A673 (cell line): ENCODE results near the gene STX1A. TPM values are rescaled to one million over a fixed set of nuclear protein-coding genes. Genes with fewer than 3 reads are reported as not detected.

Experiments
- BruUV-seq: library from RNA; stranded (reverse); fragments of 400-500 nt; replicated peaks from 2 replicates; lab custom pipeline; 2021; lab: Mats Ljungman, UMichigan
- CTCF ChIA-PET: fragments of 300-600 bp; sonication (Branson Sonifier 250); formaldehyde crosslinking; loops from one replicate; lab custom pipeline; 2022; ENCODE audit warnings: antibody characterized with exemption; lab: Charles Lee
- POLR2A ChIA-PET: fragments of 300-600 bp; sonication (Branson Sonifier 250); formaldehyde crosslinking; loops from one replicate; lab custom pipeline; 2022; ENCODE audit warnings: antibody characterized with exemption; ENCODE audit not compliant: low non-redundant PET; lab: Charles Lee
- DNase-seq: peaks from one replicate; pipeline ENCODE4 v3.0.0-alpha.2; 2015; ENCODE audit warnings: low spot score
- H3K27ac ChIP-seq: fragments of 200-600 bp; sonication (generic); 2 replicates; pipeline ENCODE4 v1.5.1; 2016; ENCODE audit warnings: mixed run types, low read depth, mild to moderate bottlenecking, mixed read lengths, antibody characterized with exemption, low read length; ENCODE audit not compliant: poor library complexity, severe bottlenecking
- H3K27me3 ChIP-seq: fragments of 200-600 bp; sonication (generic); replicated peaks from 2 replicates; pipeline ENCODE4 v1.6.1; 2017; ENCODE audit warnings: mixed run types, low read depth, mild to moderate bottlenecking, mixed read lengths, antibody characterized with exemption, low read length; ENCODE audit not compliant: insufficient read depth, poor library complexity
- H3K36me3 ChIP-seq: fragments of 200-600 bp; sonication (generic); 2 replicates; pipeline ENCODE4 v1.6.1; 2016; ENCODE audit warnings: mixed run types, mild to moderate bottlenecking, mixed read lengths, antibody characterized with exemption, low read length; ENCODE audit not compliant: insufficient read depth, poor library complexity, severe bottlenecking
- H3K4me1 ChIP-seq: fragments of 200-600 bp; sonication (generic); 2 replicates; pipeline ENCODE4 v1.6.1; 2017; ENCODE audit warnings: mixed run types, mild to moderate bottlenecking, mixed read lengths, antibody characterized with exemption, low read length; ENCODE audit not compliant: insufficient read depth, poor library complexity, severe bottlenecking
- H3K4me3 ChIP-seq: fragments of 200-600 bp; sonication (generic); 2 replicates; pipeline ENCODE4 v1.5.1; 2016; ENCODE audit warnings: low read depth, mixed run types, mild to moderate bottlenecking, mixed read lengths, low read length; ENCODE audit not compliant: poor library complexity, severe bottlenecking
- H3K9me3 ChIP-seq: fragments of 200-600 bp; sonication (generic); 2 replicates; pipeline ENCODE4 v1.6.1; 2016; ENCODE audit warnings: mixed run types, low read depth, mild to moderate bottlenecking, mixed read lengths, antibody characterized with exemption, low read length; ENCODE audit not compliant: poor library complexity, severe bottlenecking
- EZH2 ChIP-seq: fragments of 200-600 bp; sonication (generic); IDR thresholded peaks from 2 replicates; pipeline ENCODE4 v1.6.1; 2017; ENCODE audit warnings: borderline replicate concordance, low read depth, mild to moderate bottlenecking, mixed read lengths, antibody characterized with exemption, low read length; ENCODE audit not compliant: poor library complexity, severe bottlenecking
- intact Hi-C: fragments of 100-400 bp; cut with micrococcal nuclease; formaldehyde crosslinking; loops from one replicate; pipeline ENCODE4 v1.10.0; 2022; ENCODE audit not compliant: unreplicated experiment
- total RNA-seq: library from RNA; stranded (reverse); gene quantifications from 2 replicates; pipeline ENCODE4 v1.2.3, GENCODE V29; 2021
- TF ChIP-seq, protein P1 (sequence below): fragments of 300-800, 200-600 bp; sonication (generic); conservative IDR thresholded peaks from 2 replicates; pipeline ENCODE4 v1.5.1; 2017; ENCODE audit warnings: low read depth, mild to moderate bottlenecking, antibody characterized with exemption, low read length, moderate library complexity, mixed read lengths

STX1A gene
- total RNA-seq, 1 experiment from 2014 or later: 47.1 TPM

DNA sequence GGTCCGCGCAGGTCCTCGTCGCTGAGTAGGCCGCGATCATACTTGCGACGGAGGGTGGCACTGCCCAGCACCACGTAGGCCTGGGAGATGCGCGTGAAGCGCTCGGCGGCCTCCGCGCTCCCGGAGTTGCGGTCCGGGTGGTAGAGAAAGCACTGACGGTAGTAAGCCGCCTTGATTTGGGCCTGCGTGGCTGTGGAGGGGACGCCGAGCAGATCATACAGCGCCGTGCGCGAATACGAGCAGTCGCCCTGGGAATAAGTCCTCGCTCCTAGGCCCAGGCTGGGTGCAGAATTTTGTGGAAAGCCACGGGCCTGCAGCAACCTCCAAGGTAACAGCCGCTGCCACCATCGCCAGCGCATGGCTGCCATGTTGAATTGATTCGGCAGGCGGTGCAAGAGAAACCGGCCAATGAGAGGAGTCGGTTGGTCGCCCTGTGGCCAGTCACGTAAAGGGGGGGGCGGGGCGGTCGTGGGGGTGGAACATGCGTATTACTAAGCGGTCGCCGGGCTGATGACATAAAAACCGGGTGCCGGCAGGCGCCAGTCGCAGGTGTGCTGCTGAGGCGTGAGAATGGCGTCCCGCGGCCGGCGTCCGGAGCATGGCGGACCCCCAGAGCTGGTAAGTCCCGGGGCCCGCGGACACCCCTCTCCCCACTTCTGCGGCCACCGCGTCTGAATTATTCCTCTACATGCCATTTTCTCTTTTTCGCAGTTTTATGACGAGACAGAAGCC lies 36.2 kb downstream of the STX1A start, which contains the start of the genes BUD23 and DNAJC30:
BUD23 (plus strand) TSS at position 542 of the 732 bp plus-strand sequence; CDS start at position 571, 29 bp downstream.
DNAJC30 (minus strand) TSS at position 398 of the 732 bp plus-strand sequence; CDS start at position 368, 30 bp downstream.
- BruUV-seq: TSS peak; percentile 40
- no peaks in the 10 kb centered on the region for H3K9me3 ChIP-seq
- H3K36me3 ChIP-seq: peaks cover 20% of the 10 kb centered on the region
- POLR2A ChIA-PET: no interaction called here
- peak within 1 kb of the TSS; percentile 72 for H3K4me3 ChIP-seq
- H3K27me3 ChIP-seq: no peaks in the 10 kb centered on the region
- CTCF ChIA-PET: no interaction called here
- peaks cover 16% of the 10 kb centered on the region for H3K4me1 ChIP-seq
- TF ChIP-seq EZH2: no peak
- H3K27ac ChIP-seq: peak within 1 kb of the TSS; percentile 88
- intact Hi-C loops: loop anchor here (1.0 kb wide), 1 partner anchor 36 kb away; the partner anchor contains the start of gene STX1A
- DNase-seq: peak; percentile 97

DNA sequence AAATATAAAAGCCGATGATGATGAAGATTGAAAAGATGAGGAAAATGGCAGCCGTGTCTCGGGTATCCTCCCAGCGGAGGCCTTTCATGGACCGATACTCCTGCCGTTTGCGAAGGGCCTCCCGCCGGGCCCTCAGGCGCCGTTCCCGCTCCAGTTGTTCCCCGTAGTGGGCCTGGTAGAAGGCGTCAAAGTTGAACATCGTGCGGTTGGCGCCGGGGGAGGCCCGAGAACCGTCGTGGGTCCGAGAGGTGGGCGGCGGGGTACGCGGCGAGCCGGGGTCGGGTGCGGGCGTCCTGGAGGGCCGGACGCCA lies 36.8 kb downstream of the STX1A start:
- Histone ChIP-seq H3K27ac (peak overlapping the region; percentile 88), H3K36me3 (peaks cover 18% of the 10 kb centered on the region), H3K27me3 (no peaks in the 10 kb centered on the region), H3K9me3 (no peaks in the 10 kb centered on the region), H3K4me1 (peaks cover 16% of the 10 kb centered on the region), H3K4me3 (peak overlapping the region; percentile 72)
- POLR2A ChIA-PET: no interaction called here
- intact Hi-C loops: loop anchor here (1.0 kb wide), 1 partner anchor 37 kb away; the partner anchor contains the start of gene STX1A
- no TSS peak for BruUV-seq
- TF ChIP-seq, protein P1, sequence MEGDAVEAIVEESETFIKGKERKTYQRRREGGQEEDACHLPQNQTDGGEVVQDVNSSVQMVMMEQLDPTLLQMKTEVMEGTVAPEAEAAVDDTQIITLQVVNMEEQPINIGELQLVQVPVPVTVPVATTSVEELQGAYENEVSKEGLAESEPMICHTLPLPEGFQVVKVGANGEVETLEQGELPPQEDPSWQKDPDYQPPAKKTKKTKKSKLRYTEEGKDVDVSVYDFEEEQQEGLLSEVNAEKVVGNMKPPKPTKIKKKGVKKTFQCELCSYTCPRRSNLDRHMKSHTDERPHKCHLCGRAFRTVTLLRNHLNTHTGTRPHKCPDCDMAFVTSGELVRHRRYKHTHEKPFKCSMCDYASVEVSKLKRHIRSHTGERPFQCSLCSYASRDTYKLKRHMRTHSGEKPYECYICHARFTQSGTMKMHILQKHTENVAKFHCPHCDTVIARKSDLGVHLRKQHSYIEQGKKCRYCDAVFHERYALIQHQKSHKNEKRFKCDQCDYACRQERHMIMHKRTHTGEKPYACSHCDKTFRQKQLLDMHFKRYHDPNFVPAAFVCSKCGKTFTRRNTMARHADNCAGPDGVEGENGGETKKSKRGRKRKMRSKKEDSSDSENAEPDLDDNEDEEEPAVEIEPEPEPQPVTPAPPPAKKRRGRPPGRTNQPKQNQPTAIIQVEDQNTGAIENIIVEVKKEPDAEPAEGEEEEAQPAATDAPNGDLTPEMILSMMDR: no peak
- no peak for TF ChIP-seq EZH2
- CTCF ChIA-PET: no interaction called here
- DNase-seq: no peak

DNA sequence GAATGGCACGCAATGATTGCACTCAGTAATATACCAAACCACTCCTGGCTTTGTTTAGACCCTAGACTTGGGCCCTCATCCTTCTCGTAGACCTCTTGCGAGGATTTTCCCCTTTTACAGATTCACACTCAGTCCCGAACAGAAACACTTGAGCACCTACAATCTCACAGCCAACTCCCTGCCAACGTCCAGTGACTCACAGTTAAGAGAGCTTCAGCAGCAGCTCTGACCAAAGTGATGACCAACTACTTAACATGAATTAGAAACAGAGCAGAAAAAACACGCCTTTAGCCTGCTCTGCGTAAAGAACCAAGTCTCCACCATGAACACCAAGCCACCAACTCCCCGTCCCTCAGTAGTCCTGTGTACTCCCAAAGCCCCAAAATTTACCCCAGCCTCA lies 38.4 kb downstream of the STX1A start:
- peaks cover 6% of the 10 kb centered on the region for H3K36me3 ChIP-seq
- no peak for TF ChIP-seq EZH2
- TF ChIP-seq, protein P1: no peak
- H3K4me1 ChIP-seq: peaks cover 16% of the 10 kb centered on the region
- no TSS peak for BruUV-seq
- no peaks in the 10 kb centered on the region for H3K27me3 ChIP-seq
- H3K9me3 ChIP-seq: no peaks in the 10 kb centered on the region
- H3K4me3 ChIP-seq: no peak overlapping the region
- intact Hi-C loops: no loop called here
- peak overlapping the region; percentile 40 for H3K27ac ChIP-seq
- ChIA-PET CTCF (no interaction called here), POLR2A (no interaction called here)
- DNase-seq: no peak
